Measurements from ENCODE around the gene ADCY4. TPM values are rescaled to one million over a fixed set of nuclear protein-coding genes. Genes with fewer than 3 reads are reported as not detected.

The ADCY4 gene
- total RNA-seq, 1 experiment from 2014 or later = 1.1 TPM

DNA sequence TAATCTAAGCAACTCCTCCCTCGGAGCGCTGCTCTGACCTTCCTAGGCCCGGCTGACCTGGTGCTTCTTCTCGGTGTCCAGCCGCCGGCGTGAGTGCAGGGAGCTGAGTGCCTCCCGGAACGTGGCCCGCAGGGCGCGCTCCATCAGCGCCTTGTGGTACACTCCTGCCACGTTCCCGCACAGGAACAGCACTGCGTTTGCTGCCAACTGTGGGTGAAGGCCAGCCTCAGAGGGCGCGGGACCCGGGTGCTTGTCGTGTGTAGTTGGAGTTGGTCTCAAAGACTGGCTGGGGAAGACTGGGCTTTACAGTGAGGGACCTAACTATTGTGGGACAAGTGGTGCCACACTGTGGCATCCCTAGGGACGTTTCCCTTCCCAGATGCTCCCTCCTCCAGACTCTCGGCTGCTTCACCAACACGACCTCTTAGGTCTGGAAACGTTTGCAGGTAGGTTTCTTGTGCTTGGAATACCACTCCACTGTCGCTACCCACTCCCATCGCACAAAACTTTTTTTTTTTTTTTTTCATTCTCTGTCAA, 3.1 kb downstream of the ADCY4 start (continued):
- TF ChIP-seq, protein P1, sequence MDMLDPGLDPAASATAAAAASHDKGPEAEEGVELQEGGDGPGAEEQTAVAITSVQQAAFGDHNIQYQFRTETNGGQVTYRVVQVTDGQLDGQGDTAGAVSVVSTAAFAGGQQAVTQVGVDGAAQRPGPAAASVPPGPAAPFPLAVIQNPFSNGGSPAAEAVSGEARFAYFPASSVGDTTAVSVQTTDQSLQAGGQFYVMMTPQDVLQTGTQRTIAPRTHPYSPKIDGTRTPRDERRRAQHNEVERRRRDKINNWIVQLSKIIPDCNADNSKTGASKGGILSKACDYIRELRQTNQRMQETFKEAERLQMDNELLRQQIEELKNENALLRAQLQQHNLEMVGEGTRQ (CRISPR knock-in tag; IDR thresholded peaks at IDR 0.05) = no peak
- TF ChIP-seq, protein P2, sequence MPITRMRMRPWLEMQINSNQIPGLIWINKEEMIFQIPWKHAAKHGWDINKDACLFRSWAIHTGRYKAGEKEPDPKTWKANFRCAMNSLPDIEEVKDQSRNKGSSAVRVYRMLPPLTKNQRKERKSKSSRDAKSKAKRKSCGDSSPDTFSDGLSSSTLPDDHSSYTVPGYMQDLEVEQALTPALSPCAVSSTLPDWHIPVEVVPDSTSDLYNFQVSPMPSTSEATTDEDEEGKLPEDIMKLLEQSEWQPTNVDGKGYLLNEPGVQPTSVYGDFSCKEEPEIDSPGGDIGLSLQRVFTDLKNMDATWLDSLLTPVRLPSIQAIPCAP (CRISPR knock-in tag; IDR thresholded peaks at IDR 0.05) = no peak
- TF ChIP-seq, protein P3, sequence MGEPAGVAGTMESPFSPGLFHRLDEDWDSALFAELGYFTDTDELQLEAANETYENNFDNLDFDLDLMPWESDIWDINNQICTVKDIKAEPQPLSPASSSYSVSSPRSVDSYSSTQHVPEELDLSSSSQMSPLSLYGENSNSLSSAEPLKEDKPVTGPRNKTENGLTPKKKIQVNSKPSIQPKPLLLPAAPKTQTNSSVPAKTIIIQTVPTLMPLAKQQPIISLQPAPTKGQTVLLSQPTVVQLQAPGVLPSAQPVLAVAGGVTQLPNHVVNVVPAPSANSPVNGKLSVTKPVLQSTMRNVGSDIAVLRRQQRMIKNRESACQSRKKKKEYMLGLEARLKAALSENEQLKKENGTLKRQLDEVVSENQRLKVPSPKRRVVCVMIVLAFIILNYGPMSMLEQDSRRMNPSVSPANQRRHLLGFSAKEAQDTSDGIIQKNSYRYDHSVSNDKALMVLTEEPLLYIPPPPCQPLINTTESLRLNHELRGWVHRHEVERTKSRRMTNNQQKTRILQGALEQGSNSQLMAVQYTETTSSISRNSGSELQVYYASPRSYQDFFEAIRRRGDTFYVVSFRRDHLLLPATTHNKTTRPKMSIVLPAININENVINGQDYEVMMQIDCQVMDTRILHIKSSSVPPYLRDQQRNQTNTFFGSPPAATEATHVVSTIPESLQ (CRISPR knock-in tag; IDR thresholded peaks at IDR 0.05) = no peak
- TF ChIP-seq TEAD1 (CRISPR knock-in tag; IDR thresholded peaks at IDR 0.05) (no peak), NFATC4 (CRISPR knock-in tag; IDR thresholded peaks at IDR 0.05) (no peak), FOXP1 (CRISPR knock-in tag; IDR thresholded peaks at IDR 0.05; ENCODE audit: borderline replicate concordance) (no peak), TEAD4 (CRISPR knock-in tag; IDR thresholded peaks at IDR 0.05) (no peak), ATF1 (CRISPR knock-in tag; IDR thresholded peaks at IDR 0.05) (no peak)

DNA sequence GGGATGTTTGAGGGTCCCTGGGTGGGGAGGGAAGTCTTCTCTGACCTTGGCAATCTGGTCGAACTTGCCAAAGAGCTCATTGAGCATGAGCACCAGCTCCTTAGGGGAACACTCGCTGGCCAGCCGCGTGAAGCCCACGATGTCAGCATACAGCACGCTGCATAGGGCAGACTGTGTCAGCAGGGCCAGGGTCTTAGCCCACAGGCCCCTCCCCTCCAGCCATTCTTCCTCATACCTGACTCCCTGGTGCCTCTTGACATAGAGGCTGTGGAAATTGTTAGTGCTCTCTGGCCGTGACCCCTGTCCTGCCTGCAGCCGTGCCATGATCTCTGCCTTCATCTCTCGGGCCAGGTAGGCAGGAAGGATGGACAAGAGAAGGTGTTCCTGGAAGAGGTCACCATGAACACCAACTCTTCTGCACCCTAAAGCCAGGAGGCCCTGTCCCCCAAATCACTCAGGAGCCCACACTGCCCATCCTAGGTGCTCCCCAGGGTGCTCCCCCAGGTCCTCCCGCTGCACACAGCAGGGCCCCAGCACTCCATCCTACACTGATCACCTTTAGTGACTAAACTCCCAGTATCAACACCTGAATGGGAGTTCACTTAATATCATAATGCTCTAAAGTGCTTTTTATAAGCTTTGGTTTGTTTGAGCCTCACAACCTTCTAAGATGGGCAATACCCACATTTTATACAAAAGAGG, 3.7 kb downstream of the ADCY4 start:
- ATAC-seq (no peak), DNase-seq (ENCODE audit: low spot score) (no peak)
- ChIA-PET POLR2A (interaction anchor here (1.2 to 1.9 kb wide), 3 partner anchors 89 to 105 kb away, joined by 3 to 7 read pairs (median 4); partner anchors contain the start of gene TINF2), CTCF (interaction anchor here (1.0 to 17.1 kb wide), 10 partner anchors 15 to 106 kb away, joined by 3 to 518 read pairs (median 36); partner anchors contain the start of genes CBLN3, CIDEB, DHRS1 and KHNYN)
- H3K36me3 Mint-ChIP-seq = no peaks in the 10 kb centered on the region
- H3K9me3 Mint-ChIP-seq = no peaks in the 10 kb centered on the region
- TF ChIP-seq SOX15 (CRISPR knock-in tag; IDR thresholded peaks at IDR 0.05) = no peak
- 0 out of 2 replicates have a peak, but pooled peaks have one; percentile 56 for TF ChIP-seq ZNF263 (CRISPR knock-in tag; IDR thresholded peaks at IDR 0.05; ENCODE audit: low read depth)
- H3K27ac Mint-ChIP-seq = no peak overlapping the region
- H3K4me1 Mint-ChIP-seq = peaks cover 23% of the 10 kb centered on the region
- H3K27me3 Mint-ChIP-seq (ENCODE audit: low read depth) = peaks cover 91% of the 10 kb centered on the region
- no peak overlapping the region for H3K4me3 Mint-ChIP-seq

DNA sequence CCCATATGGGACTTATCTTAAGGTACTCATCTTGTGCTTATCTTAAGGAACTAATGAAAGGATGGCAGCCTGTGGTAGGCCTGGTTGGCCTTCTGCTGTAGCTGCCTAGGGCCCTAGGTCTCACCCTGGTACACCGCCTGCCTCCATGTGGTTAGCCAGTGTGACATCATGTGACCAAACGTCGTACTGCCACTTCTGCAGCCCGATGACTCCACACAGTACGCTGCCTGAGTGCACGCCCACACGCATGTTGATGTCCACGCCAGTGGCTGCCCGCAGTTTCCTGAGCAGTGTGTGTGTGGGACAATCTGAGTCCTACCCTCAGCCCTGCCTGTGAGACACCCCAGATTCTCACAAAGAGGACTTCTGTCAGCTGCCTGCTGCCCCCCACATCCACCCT, 5.1 kb downstream of the ADCY4 start:
- DNase-seq (ENCODE audit: low spot score) (no peak), ATAC-seq (no peak)
- peaks cover 88% of the 10 kb centered on the region for H3K27me3 Mint-ChIP-seq (ENCODE audit: low read depth)
- H3K36me3 Mint-ChIP-seq = no peaks in the 10 kb centered on the region
- peaks cover 13% of the 10 kb centered on the region for H3K4me1 Mint-ChIP-seq
- H3K27ac Mint-ChIP-seq = no peak overlapping the region
- ChIA-PET CTCF (interaction anchor here (1.1 to 17.1 kb wide), 2 partner anchors 36 to 98 kb away, joined by 6 to 518 read pairs; partner anchors contain the start of genes CBLN3 and KHNYN), POLR2A (no interaction called here)
- H3K9me3 Mint-ChIP-seq = no peaks in the 10 kb centered on the region
- no peak overlapping the region for H3K4me3 Mint-ChIP-seq
- TF ChIP-seq NFE2L1 (CRISPR knock-in tag; IDR thresholded peaks at IDR 0.05) (no peak), NFYB (CRISPR knock-in tag; conservative IDR thresholded peaks at IDR 0.05; ENCODE audit: low read depth) (no peak), NR1H2 (CRISPR knock-in tag; IDR thresholded peaks at IDR 0.05) (no peak), FOXK1 (CRISPR knock-in tag; IDR thresholded peaks at IDR 0.05) (no peak), ZBTB21 (CRISPR knock-in tag; IDR thresholded peaks at IDR 0.05; ENCODE audit: borderline replicate concordance) (no peak), ATF1 (CRISPR knock-in tag; IDR thresholded peaks at IDR 0.05) (no peak), NFATC4 (CRISPR knock-in tag; IDR thresholded peaks at IDR 0.05) (no peak), TEAD4 (CRISPR knock-in tag; IDR thresholded peaks at IDR 0.05) (no peak), GRHL2 (CRISPR knock-in tag; IDR thresholded peaks at IDR 0.05; ENCODE audit: insufficient replicate concordance, severe bottlenecking) (no peak), SMAD4 (CRISPR knock-in tag; IDR thresholded peaks at IDR 0.05) (no peak)
- TF ChIP-seq, protein P4, sequence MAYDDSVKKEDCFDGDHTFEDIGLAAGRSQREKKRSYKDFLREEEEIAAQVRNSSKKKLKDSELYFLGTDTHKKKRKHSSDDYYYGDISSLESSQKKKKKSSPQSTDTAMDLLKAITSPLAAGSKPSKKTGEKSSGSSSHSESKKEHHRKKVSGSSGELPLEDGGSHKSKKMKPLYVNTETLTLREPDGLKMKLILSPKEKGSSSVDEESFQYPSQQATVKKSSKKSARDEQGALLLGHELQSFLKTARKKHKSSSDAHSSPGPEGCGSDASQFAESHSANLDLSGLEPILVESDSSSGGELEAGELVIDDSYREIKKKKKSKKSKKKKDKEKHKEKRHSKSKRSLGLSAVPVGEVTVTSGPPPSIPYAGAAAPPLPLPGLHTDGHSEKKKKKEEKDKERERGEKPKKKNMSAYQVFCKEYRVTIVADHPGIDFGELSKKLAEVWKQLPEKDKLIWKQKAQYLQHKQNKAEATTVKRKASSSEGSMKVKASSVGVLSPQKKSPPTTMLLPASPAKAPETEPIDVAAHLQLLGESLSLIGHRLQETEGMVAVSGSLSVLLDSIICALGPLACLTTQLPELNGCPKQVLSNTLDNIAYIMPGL (CRISPR knock-in tag; IDR thresholded peaks at IDR 0.05) = no peak
- TF ChIP-seq, protein P5, sequence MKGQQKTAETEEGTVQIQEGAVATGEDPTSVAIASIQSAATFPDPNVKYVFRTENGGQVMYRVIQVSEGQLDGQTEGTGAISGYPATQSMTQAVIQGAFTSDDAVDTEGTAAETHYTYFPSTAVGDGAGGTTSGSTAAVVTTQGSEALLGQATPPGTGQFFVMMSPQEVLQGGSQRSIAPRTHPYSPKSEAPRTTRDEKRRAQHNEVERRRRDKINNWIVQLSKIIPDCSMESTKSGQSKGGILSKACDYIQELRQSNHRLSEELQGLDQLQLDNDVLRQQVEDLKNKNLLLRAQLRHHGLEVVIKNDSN (CRISPR knock-in tag; IDR thresholded peaks at IDR 0.05) = no peak
- TF ChIP-seq, protein P6, sequence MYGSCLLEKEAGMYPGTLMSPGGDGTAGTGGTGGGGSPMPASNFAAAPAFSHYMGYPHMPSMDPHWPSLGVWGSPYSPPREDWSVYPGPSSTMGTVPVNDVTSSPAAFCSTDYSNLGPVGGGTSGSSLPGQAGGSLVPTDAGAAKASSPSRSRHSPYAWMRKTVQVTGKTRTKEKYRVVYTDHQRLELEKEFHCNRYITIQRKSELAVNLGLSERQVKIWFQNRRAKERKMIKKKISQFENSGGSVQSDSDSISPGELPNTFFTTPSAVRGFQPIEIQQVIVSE (CRISPR knock-in tag; IDR thresholded peaks at IDR 0.05; ENCODE audit: borderline replicate concordance) = no peak
- TF ChIP-seq, protein P7, sequence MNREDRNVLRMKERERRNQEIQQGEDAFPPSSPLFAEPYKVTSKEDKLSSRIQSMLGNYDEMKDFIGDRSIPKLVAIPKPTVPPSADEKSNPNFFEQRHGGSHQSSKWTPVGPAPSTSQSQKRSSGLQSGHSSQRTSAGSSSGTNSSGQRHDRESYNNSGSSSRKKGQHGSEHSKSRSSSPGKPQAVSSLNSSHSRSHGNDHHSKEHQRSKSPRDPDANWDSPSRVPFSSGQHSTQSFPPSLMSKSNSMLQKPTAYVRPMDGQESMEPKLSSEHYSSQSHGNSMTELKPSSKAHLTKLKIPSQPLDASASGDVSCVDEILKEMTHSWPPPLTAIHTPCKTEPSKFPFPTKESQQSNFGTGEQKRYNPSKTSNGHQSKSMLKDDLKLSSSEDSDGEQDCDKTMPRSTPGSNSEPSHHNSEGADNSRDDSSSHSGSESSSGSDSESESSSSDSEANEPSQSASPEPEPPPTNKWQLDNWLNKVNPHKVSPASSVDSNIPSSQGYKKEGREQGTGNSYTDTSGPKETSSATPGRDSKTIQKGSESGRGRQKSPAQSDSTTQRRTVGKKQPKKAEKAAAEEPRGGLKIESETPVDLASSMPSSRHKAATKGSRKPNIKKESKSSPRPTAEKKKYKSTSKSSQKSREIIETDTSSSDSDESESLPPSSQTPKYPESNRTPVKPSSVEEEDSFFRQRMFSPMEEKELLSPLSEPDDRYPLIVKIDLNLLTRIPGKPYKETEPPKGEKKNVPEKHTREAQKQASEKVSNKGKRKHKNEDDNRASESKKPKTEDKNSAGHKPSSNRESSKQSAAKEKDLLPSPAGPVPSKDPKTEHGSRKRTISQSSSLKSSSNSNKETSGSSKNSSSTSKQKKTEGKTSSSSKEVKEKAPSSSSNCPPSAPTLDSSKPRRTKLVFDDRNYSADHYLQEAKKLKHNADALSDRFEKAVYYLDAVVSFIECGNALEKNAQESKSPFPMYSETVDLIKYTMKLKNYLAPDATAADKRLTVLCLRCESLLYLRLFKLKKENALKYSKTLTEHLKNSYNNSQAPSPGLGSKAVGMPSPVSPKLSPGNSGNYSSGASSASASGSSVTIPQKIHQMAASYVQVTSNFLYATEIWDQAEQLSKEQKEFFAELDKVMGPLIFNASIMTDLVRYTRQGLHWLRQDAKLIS (CRISPR knock-in tag; IDR thresholded peaks at IDR 0.05; ENCODE audit: borderline replicate concordance) = no peak

Measured in WTC11 (cell line).